Right lobe of liver (tissue), 4 donors: ENCODE measurements around the gene NR1H4.

Source experiments
- CTCF ChIP-seq, 4 donors: fragments of 200-600 bp in 3 of 4; fragments of 450-650 bp in 1 of 4; IDR thresholded peaks; one replicate each; pipeline versions ENCODE4 v1.5.1 to v1.8.0; 2016 to 2022; ENCODE audit warnings: antibody characterized with exemption in 4 of 4, mild to moderate bottlenecking in 2 of 4
- POLR2A ChIP-seq: fragments of 450-650 bp; IDR thresholded peaks from one replicate; pipeline ENCODE4 v1.6.1; 2017; ENCODE audit warnings: antibody characterized with exemption, mild to moderate bottlenecking
- donor health status: DM: no; HTN: no; CAD: no.
- donor health status: DM: no; HTN: no; CAD: no.
- donor health status: DM: no; HTN: yes; CAD: no.

GRCh38 chr12:100573292-100574186 lies 99.9 kb downstream of the NR1H4 start, which contains the start of gene GAS2L3:
- TF ChIP-seq POLR2A (peak; percentile 88), CTCF (IDR thresholded peaks at IDR 0.05) (no peak)
